Stomach (tissue), 4 donors: ENCODE results near the gene LTF.

ENCODE experiments used
- CTCF ChIP-seq, 7 experiments: fragments of 450-650 bp in 4 of 7; fragments of 200-600 bp in 3 of 7; sonication (generic) in 3 of 7; IDR thresholded peaks; one replicate each; pipeline ENCODE4 v1.5.1; 2016 to 2019; ENCODE audit warnings: antibody characterized with exemption in 7 of 7, control low read depth in 2 of 7, mild to moderate bottlenecking in 1 of 7
- EP300 ChIP-seq: sonication (generic); formaldehyde crosslinking; IDR thresholded peaks from one replicate; pipeline ENCODE4 v1.6.1; 2017; ENCODE audit warnings: antibody characterized with exemption
- POLR2A ChIP-seq, 4 donors: fragments of 450-650 bp; IDR thresholded peaks; one replicate each; pipeline ENCODE4 v1.6.1; 2016; ENCODE audit warnings: antibody characterized with exemption in 4 of 4, control low read depth in 2 of 4, mild to moderate bottlenecking in 1 of 4, moderate library complexity in 1 of 4
- POLR2AphosphoS5 ChIP-seq, 3 donors: sonication (generic); formaldehyde crosslinking; IDR thresholded peaks; one replicate each; pipeline ENCODE4 v1.6.1; 2016; ENCODE audit warnings: antibody characterized with exemption in 3 of 3

- TF ChIP-seq CTCF (IDR thresholded peaks at IDR 0.05) (no peak), POLR2AphosphoS5 (IDR thresholded peaks at IDR 0.05) (no peak), POLR2A (IDR thresholded peaks at IDR 0.05) (no peak), EP300 (no peak)
Observed at GRCh38 chr3:46435081-46435726, 29.5 kb downstream of the LTF start.
